Small intestine (tissue), 7 donors: ENCODE data around the gene CCDC82. TPM values are rescaled to one million over a fixed set of nuclear protein-coding genes. Genes with fewer than 3 reads are reported as not detected.

Experiments
- DNase-seq, 2 donors: peaks; one replicate each; pipeline versions ENCODE4 v3.0.0 to v3.0.0-alpha.2; 2013
- FAIRE-seq: peaks from 2 replicates; lab custom pipeline; 2012; peaks lifted over from hg19 to GRCh38; lab: Jason Lieb, UNC
- H3K27ac ChIP-seq, 3 donors: one replicate each; pipeline ENCODE4 v1.5.1; 2013; ENCODE audit warnings: low read length in 2 of 3, mild to moderate bottlenecking in 2 of 3, control low read depth in 1 of 3, inconsistent platforms in 1 of 3, low read depth in 1 of 3, moderate library complexity in 1 of 3
- H3K27me3 ChIP-seq, 3 donors: one replicate each; pipeline ENCODE4 v1.6.1; 2013; ENCODE audit warnings: low read length in 3 of 3, inconsistent platforms in 1 of 3; ENCODE audit not compliant: control insufficient read depth in 3 of 3, insufficient read depth in 3 of 3
- H3K36me3 ChIP-seq, 3 donors: one replicate each; pipeline ENCODE4 v1.6.1; 2013; ENCODE audit warnings: low read length in 3 of 3, inconsistent platforms in 1 of 3, low read depth in 1 of 3, mild to moderate bottlenecking in 1 of 3, moderate library complexity in 1 of 3; ENCODE audit not compliant: control insufficient read depth in 3 of 3, insufficient read depth in 2 of 3
- H3K4me1 ChIP-seq, 3 donors: one replicate each; pipeline ENCODE4 v1.6.1; 2013; ENCODE audit warnings: low read length in 2 of 3, inconsistent platforms in 1 of 3, low read depth in 1 of 3, mild to moderate bottlenecking in 1 of 3, moderate library complexity in 1 of 3; ENCODE audit not compliant: control insufficient read depth in 3 of 3, insufficient read depth in 2 of 3
- H3K4me3 ChIP-seq, 3 donors: one replicate each; pipeline ENCODE4 v1.5.1; 2013; ENCODE audit warnings: low read length in 3 of 3, control low read depth in 1 of 3, inconsistent platforms in 1 of 3, low read depth in 1 of 3, mild to moderate bottlenecking in 1 of 3, moderate library complexity in 1 of 3
- H3K9me3 ChIP-seq, 2 donors: one replicate each; pipeline ENCODE4 v1.6.1; 2013; ENCODE audit warnings: low read depth in 1 of 2, low read length in 1 of 2; ENCODE audit not compliant: control insufficient read depth in 2 of 2, insufficient read depth in 1 of 2
- WGBS, 3 donors: extraction: QIAGEN DNeasy Blood & Tissue Kit; methylation state at CpG; one replicate each; pipeline ENCODE4 v1.1.7; 2013; 5-methylcytosine and 5-hydroxymethylcytosine counted together
- polyA plus RNA-seq, 4 donors: library from polyadenylated mRNA; stranded (reverse) in 3 of 4; unstranded in 1 of 4; fragments of 200-250 nt in 3 of 4; fragments of 120-200 nt in 1 of 4; gene quantifications; one replicate each; pipeline versions ENCODE4 v1.2.1 to v1.2.3, GENCODE V29; 2013
- donor health status: healthy with polysubstance abuse.
- donor health status: control.
- donor health status: control.
- donor health status: Bipolar disorder and iron deficiency.
- donor health status: healthy.

CCDC82 gene
- polyA plus RNA-seq, 4 donors, result 10.3 to 22.9 (median 12.2) TPM

GRCh38 chr11:96321091-96321490 lies 68.6 kb downstream of the CCDC82 start:
- H3K4me1 ChIP-seq, result peaks cover 0 to 2% (median 0%) of the 10 kb centered on the region in 3 donors
- no peaks in the 10 kb centered on the region for H3K9me3 ChIP-seq
- H3K27me3 ChIP-seq, result no peaks in the 10 kb centered on the region
- no peak overlapping the region for H3K27ac ChIP-seq
- peaks cover 0 to 6% (median 0%) of the 10 kb centered on the region in 3 donors for H3K36me3 ChIP-seq
- FAIRE-seq (no peak), DNase-seq (no peak)
- no peak overlapping the region for H3K4me3 ChIP-seq
- 88 to 91% (median 90%) methylated on average over 5 of the region's 5 CpGs for WGBS, 3 donors

GRCh38 chr11:96319898-96320656 lies 69.6 kb downstream of the CCDC82 start:
- FAIRE-seq (no peak), DNase-seq (no peak)
- Histone ChIP-seq H3K4me3 (no peak overlapping the region), H3K27me3 (no peaks in the 10 kb centered on the region), H3K27ac (no peak overlapping the region), H3K9me3 (no peaks in the 10 kb centered on the region), H3K36me3 (peaks cover 0 to 6% (median 0%) of the 10 kb centered on the region in 3 donors), H3K4me1 (peaks cover 0 to 2% (median 0%) of the 10 kb centered on the region in 3 donors)
- WGBS, 3 donors, result 92 to 95% (median 93%) methylated on average over 2 of the region's 2 CpGs

DNA sequence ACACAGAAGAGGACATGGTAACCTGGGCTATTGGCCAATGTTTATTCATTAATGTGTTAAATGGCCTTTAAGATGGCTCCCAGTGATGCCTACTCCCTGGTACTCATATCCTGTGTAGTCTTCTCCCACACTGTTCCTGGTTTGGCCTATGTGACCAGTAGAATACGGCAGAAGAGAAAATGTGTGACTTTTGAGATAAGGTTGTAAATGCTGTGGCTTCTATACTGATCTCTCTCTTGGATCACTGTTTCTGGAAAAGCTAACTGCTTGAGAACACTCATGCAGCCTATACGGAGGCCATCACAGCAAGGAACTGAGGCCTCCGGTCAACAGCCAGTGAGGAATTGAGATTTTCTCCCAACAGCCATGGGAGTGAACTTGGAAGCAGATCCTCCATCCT lies 70.9 kb downstream of the CCDC82 start:
- Histone ChIP-seq H3K36me3 (peaks cover 0 to 6% (median 0%) of the 10 kb centered on the region in 3 donors), H3K9me3 (no peaks in the 10 kb centered on the region), H3K4me1 (peaks cover 2 to 11% (median 11%) of the 10 kb centered on the region in 3 donors), H3K27ac (no peak overlapping the region), H3K27me3 (no peaks in the 10 kb centered on the region), H3K4me3 (no peak overlapping the region)
- DNase-seq, result no peak
- 90 to 94% (median 93%) methylated on average over 3 of the region's 3 CpGs for WGBS, 3 donors
- no peak for FAIRE-seq

GRCh38 chr11:96318399-96318798 lies 71.3 kb downstream of the CCDC82 start:
- no peaks in the 10 kb centered on the region for H3K9me3 ChIP-seq
- WGBS, 3 donors, result 63 to 74% (median 64%) methylated on average over 1 of the region's 1 CpG

DNA sequence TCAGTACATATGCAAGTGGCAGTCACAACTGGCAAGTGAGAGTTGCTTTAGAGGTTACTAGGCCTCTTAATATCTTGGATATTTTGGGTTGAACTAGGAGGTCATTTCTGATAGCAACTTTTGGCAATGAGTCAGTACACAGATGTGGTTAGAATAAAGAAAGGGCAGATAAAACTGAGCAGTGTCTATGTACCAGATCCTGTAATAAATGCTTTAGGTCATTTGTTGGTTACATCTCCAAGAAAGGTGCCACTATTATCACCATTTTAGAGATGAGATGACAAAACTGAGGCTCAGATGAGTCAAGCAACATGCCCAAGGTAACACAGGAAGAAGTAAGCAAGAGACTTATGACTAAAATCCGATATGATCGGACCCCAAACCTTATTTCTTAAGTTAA lies 71.7 kb downstream of the CCDC82 start:
- Histone ChIP-seq H3K27ac (no peak overlapping the region), H3K4me1 (peaks cover 2 to 11% (median 11%) of the 10 kb centered on the region in 3 donors), H3K27me3 (no peaks in the 10 kb centered on the region), H3K4me3 (no peak overlapping the region), H3K9me3 (no peaks in the 10 kb centered on the region), H3K36me3 (peaks cover 0 to 6% (median 0%) of the 10 kb centered on the region in 3 donors)
- WGBS, 3 donors, result 79 to 92% (median 81%) methylated on average over 2 of the region's 2 CpGs
- no peak for FAIRE-seq
- no peak for DNase-seq

More at GRCh38 chr11:96318399-96318798, 71.3 kb downstream of the CCDC82 start:
- Histone ChIP-seq H3K27ac (no peak overlapping the region), H3K4me1 (peaks cover 2 to 11% (median 11%) of the 10 kb centered on the region in 3 donors), H3K27me3 (no peaks in the 10 kb centered on the region), H3K4me3 (no peak overlapping the region), H3K36me3 (peaks cover 0 to 6% (median 0%) of the 10 kb centered on the region in 3 donors)
- FAIRE-seq, result no peak
- no peak for DNase-seq

DNA sequence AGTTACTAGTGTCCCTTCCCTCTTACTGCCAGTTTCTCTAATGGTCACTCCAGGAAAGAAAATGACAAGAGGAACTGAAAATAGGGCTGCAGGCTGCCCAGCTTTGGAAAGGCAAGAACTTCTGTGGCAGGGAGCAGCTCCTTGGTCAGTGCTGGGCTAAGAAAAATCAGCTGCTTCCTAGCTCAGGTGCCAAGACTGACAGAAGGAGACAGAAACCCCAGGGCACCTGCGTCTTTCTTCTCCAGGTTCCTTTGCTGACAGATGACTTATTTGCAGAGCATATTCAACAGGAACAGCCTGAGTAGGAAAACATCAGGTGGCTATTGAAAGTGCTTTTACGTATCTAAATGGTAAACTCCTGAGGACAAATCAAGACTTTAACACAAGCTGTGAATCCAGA lies 72.1 kb downstream of the CCDC82 start:
- Histone ChIP-seq H3K9me3 (no peaks in the 10 kb centered on the region), H3K4me3 (no peak overlapping the region), H3K27ac (no peak overlapping the region), H3K36me3 (peaks cover 0 to 6% (median 0%) of the 10 kb centered on the region in 3 donors), H3K4me1 (peaks cover 2 to 11% (median 11%) of the 10 kb centered on the region in 3 donors), H3K27me3 (no peaks in the 10 kb centered on the region)
- WGBS, 3 donors, result 69 to 78% (median 70%) methylated on average over 2 of the region's 2 CpGs
- no peak for FAIRE-seq
- no peak for DNase-seq

DNA sequence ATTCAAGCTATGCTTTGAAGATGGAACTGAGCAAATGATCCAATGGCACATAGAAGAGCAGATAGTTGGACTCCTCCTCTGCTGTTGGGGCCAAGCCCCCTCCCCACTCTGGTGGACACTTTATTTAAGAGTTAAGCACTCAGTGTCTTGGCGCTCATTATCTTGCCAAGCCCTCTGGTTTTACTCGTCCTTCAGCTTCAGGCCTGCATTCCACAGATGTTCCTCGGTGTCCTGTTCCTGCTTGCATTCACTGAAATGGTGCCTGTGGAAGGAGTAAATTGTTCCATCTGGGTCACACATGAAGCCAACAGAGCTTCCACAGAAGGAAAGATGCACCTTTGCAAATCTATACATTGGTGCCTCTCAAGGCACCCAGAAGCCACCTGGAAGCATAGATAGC lies 72.8 kb downstream of the CCDC82 start:
- H3K4me1 ChIP-seq, result peaks cover 2 to 11% (median 11%) of the 10 kb centered on the region in 3 donors
- H3K27ac ChIP-seq, result no peak overlapping the region
- DNase-seq (no peak), FAIRE-seq (no peak)
- WGBS, 3 donors, result 80 to 94% (median 93%) methylated on average over 3 of the region's 3 CpGs
- peaks cover 0 to 6% (median 0%) of the 10 kb centered on the region in 3 donors for H3K36me3 ChIP-seq
- no peak overlapping the region for H3K4me3 ChIP-seq
- no peaks in the 10 kb centered on the region for H3K9me3 ChIP-seq
- no peaks in the 10 kb centered on the region for H3K27me3 ChIP-seq

- no peak for FAIRE-seq
- no peak overlapping the region for H3K27ac ChIP-seq
- peaks cover 2 to 20% (median 13%) of the 10 kb centered on the region in 3 donors for H3K4me1 ChIP-seq
- H3K9me3 ChIP-seq, result no peaks in the 10 kb centered on the region
- 83 to 89% (median 87%) methylated on average over 1 of the region's 1 CpG for WGBS, 3 donors
- no peaks in the 10 kb centered on the region for H3K27me3 ChIP-seq
- DNase-seq, result no peak
- peaks cover 0 to 6% (median 0%) of the 10 kb centered on the region in 3 donors for H3K36me3 ChIP-seq
- H3K4me3 ChIP-seq, result no peak overlapping the region
These were observed 74.2 kb downstream of the CCDC82 start for GRCh38 chr11:96315476-96315875.
